ENCODE data around the gene B4GALNT4.
"Not testable (repeated sequence)": the region's sequence is repeated elsewhere in the genome, so short reads cannot be mapped to it uniquely, and the experiment has no call there.

The B4GALNT4 gene

GRCh38 chr11:376531-377173, 7.4 kb downstream of the B4GALNT4 start:
- DNase-seq, result no peak

- no peak for DNase-seq
Measured at GRCh38 chr11:377174-377865, 8.0 kb downstream of the B4GALNT4 start.

- no peak for DNase-seq
Measured at GRCh38 chr11:377883-378500, 8.7 kb downstream of the B4GALNT4 start.

GRCh38 chr11:379205-380094, 10.2 kb downstream of the B4GALNT4 start:
- DNase-seq, result no peak

GRCh38 chr11:380095-380480, 10.8 kb downstream of the B4GALNT4 start:
- no peak for DNase-seq

- no peak for DNase-seq
Measured at GRCh38 chr11:380491-380890, 11.2 kb downstream of the B4GALNT4 start.

- no peak for DNase-seq
Measured at GRCh38 chr11:380996-381395, 11.7 kb downstream of the B4GALNT4 start.

GRCh38 chr11:381501-382072, 12.3 kb downstream of the B4GALNT4 start:
- DNase-seq, result no peak

- no peak for DNase-seq
Measured at GRCh38 chr11:382081-382629, 12.9 kb downstream of the B4GALNT4 start.

- DNase-seq, result no peak
Measured at GRCh38 chr11:383431-383830, 14.1 kb downstream of the B4GALNT4 start.

- DNase-seq, result no peak
Measured at GRCh38 chr11:384511-384910, 15.2 kb downstream of the B4GALNT4 start.

- no peak for DNase-seq
Measured at GRCh38 chr11:385594-386351, 16.5 kb downstream of the B4GALNT4 start.

GRCh38 chr11:386483-386882, 17.2 kb downstream of the B4GALNT4 start:
- no peak for DNase-seq

- DNase-seq, result no peak
Measured at GRCh38 chr11:387193-387793, 18.0 kb downstream of the B4GALNT4 start.

GRCh38 chr11:389369-389768, 20.1 kb downstream of the B4GALNT4 start:
- DNase-seq, result not testable (repeated sequence)

GRCh38 chr11:390175-390574, 20.9 kb downstream of the B4GALNT4 start:
- no peak for DNase-seq

GRCh38 chr11:391117-392017, 22.1 kb downstream of the B4GALNT4 start:
- DNase-seq, result no peak

GRCh38 chr11:392102-392777, 22.9 kb downstream of the B4GALNT4 start:
- no peak for DNase-seq

- DNase-seq, result no peak
Measured at GRCh38 chr11:393219-394033, 24.1 kb downstream of the B4GALNT4 start.

Data from cortex of kidney (tissue), 1 donor.